Ovary (tissue), 9 donors: Measurements from ENCODE around the gene HCFC1R1. TPM values are rescaled to one million over a fixed set of nuclear protein-coding genes. Genes with fewer than 3 reads are reported as not detected.
"Not testable (repeated sequence)": the region's sequence is repeated elsewhere in the genome, so short reads cannot be mapped to it uniquely, and the experiment has no call there.

Experiments
- DNase-seq, 5 donors: peaks; one replicate each; pipeline ENCODE4 v3.0.0-alpha.2; 2019 to 2020
- H3K27ac ChIP-seq, 2 donors: fragments of 200-600 bp; one replicate each; pipeline versions ENCODE4 v1.5.1 to v1.8.0; 2019 to 2022
- H3K27me3 ChIP-seq: fragments of 200-600 bp; one replicate; pipeline ENCODE4 v1.8.0; 2022
- H3K36me3 ChIP-seq: fragments of 200-600 bp; sonication (generic); one replicate; pipeline ENCODE4 v1.5.1; 2019
- H3K4me1 ChIP-seq: one replicate; pipeline ENCODE4 v1.8.1; 2013; ENCODE audit warnings: mild to moderate bottlenecking, moderate library complexity; ENCODE audit not compliant: insufficient read depth
- H3K4me3 ChIP-seq: fragments of 200-600 bp; sonication (generic); one replicate; pipeline ENCODE4 v1.5.1; 2017
- H3K9me3 ChIP-seq, 2 donors: fragments of 200-600 bp in 1 of 2; sonication (generic) in 1 of 2; one replicate each; pipeline versions ENCODE4 v1.5.1 to v1.8.1; 2013 to 2019; ENCODE audit warnings: mild to moderate bottlenecking in 1 of 2, moderate library complexity in 1 of 2
- EP300 ChIP-seq: sonication (generic); formaldehyde crosslinking; IDR thresholded peaks from one replicate; pipeline ENCODE4 v1.6.1; 2017; ENCODE audit warnings: antibody characterized with exemption
- POLR2A ChIP-seq: fragments of 450-650 bp; IDR thresholded peaks from one replicate; pipeline ENCODE4 v1.6.1; 2017; ENCODE audit warnings: antibody characterized with exemption, mild to moderate bottlenecking, moderate library complexity
- WGBS, 3 donors: extraction: QIAGEN DNeasy Blood & Tissue Kit in 1 of 3; methylation state at CpG; one replicate each; pipeline versions ENCODE4 v1.1.5 to v1.1.7; 2013 to 2017; 5-methylcytosine and 5-hydroxymethylcytosine counted together
- intact Hi-C, 4 donors: fragments of 100-400 bp; cut with DNase I; formaldehyde crosslinking; loops; one replicate each; pipeline versions ENCODE4 v1.11.0 to v1.15.1; 2022 to 2023
- polyA plus RNA-seq, 2 donors: library from polyadenylated mRNA; stranded (reverse); fragments of 200-250 nt in 1 of 2; fragments of 350-450 nt in 1 of 2; fragmentation: Illumina TruSeq in 1 of 2; extraction: RNeasy Lipid Tissue Mini Kit (QIAGEN cat#74804) in 1 of 2; gene quantifications; one replicate each; pipeline ENCODE4 v1.2.3, GENCODE V29; 2013 to 2014
- total RNA-seq, 7 donors: library from RNA; depleted of rRNA in 2 of 7; stranded (reverse); fragments of >200 nt in 2 of 7; fragmentation: NEBNext Ultra II Directional in 3 of 7; extraction: Animal tissue kit (Norgen Biotek cat#: 25700) in 3 of 7; gene quantifications; one replicate each; pipeline versions ENCODE4 v1.1.0 to v1.2.4, GENCODE V29; 2016 to 2023
- TF ChIP-seq, protein P1 (sequence below), 3 donors: fragments of 450-650 bp in 2 of 3; fragments of 200-600 bp in 1 of 3; IDR thresholded peaks; one replicate each; pipeline versions ENCODE4 v1.5.1 to v1.8.0; 2016 to 2022; ENCODE audit warnings: antibody characterized with exemption in 3 of 3, mild to moderate bottlenecking in 1 of 3
- donor health status: DM: no; HTN: no; CAD: no; lungs with moderate emphysema.
- donor health status: DM: no; HTN: no; CAD: no.
- donor health status: Bipolar disorder and iron deficiency.
- donor health status: DM: yes; HTN: yes; CAD: no.
- donor health status: DM: no; HTN: no; CAD: no.
- donor health status: DM: yes; HTN: yes; CAD: no.

HCFC1R1 gene
- total and polyA plus RNA-seq, 9 donors = 15.9 to 82.0 (median 55.1) TPM

DNA sequence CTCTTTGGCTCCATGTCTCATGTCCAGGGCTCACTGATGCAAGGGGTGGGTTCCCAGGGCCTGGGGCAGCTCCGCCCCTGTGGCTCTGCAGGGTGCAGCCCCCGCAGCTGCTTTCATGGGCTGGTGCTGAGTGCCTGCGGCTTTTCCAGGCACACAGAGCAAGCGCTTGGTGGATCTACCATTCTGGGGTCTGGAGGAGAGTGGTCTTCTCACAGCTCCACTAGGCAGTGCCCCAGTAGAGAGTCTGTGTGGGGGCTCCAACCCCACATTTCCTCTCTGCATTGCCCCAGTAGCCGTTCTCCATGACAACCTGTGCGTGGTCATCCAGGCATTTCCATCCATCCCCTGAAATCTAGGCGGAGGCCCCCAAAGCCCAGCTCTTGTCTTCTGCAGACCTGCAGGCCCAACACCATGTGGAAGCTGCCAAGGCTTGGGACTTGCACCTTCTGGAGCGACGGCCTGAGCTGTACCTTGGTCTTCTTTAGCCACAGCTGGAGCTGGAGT lies 46.9 kb upstream of the HCFC1R1 start:
- Histone ChIP-seq H3K27me3 (no peaks in the 10 kb centered on the region), H3K4me1 (peaks cover 2% of the 10 kb centered on the region), H3K36me3 (no peaks in the 10 kb centered on the region), H3K9me3 (no peaks in the 10 kb centered on the region), H3K4me3 (no peak overlapping the region), H3K27ac (no peak overlapping the region)
- 79 to 89% (median 82%) methylated on average over 9 of the region's 9 CpGs for WGBS, 3 donors
- DNase-seq = no peak
- intact Hi-C loops = no loop called here
- TF ChIP-seq EP300 = no peak
- TF ChIP-seq POLR2A = no peak
- TF ChIP-seq, protein P1, sequence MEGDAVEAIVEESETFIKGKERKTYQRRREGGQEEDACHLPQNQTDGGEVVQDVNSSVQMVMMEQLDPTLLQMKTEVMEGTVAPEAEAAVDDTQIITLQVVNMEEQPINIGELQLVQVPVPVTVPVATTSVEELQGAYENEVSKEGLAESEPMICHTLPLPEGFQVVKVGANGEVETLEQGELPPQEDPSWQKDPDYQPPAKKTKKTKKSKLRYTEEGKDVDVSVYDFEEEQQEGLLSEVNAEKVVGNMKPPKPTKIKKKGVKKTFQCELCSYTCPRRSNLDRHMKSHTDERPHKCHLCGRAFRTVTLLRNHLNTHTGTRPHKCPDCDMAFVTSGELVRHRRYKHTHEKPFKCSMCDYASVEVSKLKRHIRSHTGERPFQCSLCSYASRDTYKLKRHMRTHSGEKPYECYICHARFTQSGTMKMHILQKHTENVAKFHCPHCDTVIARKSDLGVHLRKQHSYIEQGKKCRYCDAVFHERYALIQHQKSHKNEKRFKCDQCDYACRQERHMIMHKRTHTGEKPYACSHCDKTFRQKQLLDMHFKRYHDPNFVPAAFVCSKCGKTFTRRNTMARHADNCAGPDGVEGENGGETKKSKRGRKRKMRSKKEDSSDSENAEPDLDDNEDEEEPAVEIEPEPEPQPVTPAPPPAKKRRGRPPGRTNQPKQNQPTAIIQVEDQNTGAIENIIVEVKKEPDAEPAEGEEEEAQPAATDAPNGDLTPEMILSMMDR (IDR thresholded peaks at IDR 0.05) = no peak

- WGBS, 3 donors = 83 to 88% (median 85%) methylated on average over 10 of the region's 11 CpGs
- H3K36me3 ChIP-seq, H3K4me1 ChIP-seq, DNase-seq, H3K9me3 ChIP-seq, intact Hi-C loops, H3K4me3 ChIP-seq, H3K27me3 ChIP-seq, H3K27ac ChIP-seq: not testable (repeated sequence)
These were observed 45.4 kb upstream of the HCFC1R1 start for GRCh38 chr16:3069146-3069545.

- H3K4me1 ChIP-seq = peaks cover 10% of the 10 kb centered on the region
- DNase-seq = no peak
- 59 to 80% (median 64%) methylated on average over 4 of the region's 4 CpGs for WGBS, 3 donors
- H3K27me3 ChIP-seq = no peaks in the 10 kb centered on the region
- H3K4me3 ChIP-seq = no peak overlapping the region
- no peaks in the 10 kb centered on the region for H3K9me3 ChIP-seq
- TF ChIP-seq POLR2A (no peak), EP300 (no peak)
- TF ChIP-seq, protein P1 (IDR thresholded peaks at IDR 0.05) = no peak
- no peaks in the 10 kb centered on the region for H3K36me3 ChIP-seq
- intact Hi-C loops = no loop called here
- H3K27ac ChIP-seq = no peak overlapping the region
These were observed 44.7 kb upstream of the HCFC1R1 start for GRCh38 chr16:3068487-3068886.

- no peak for DNase-seq
- WGBS, 3 donors = 86 to 89% (median 87%) methylated on average over 7 of the region's 7 CpGs
- no peaks in the 10 kb centered on the region for H3K9me3 ChIP-seq
- H3K4me1 ChIP-seq = peaks cover 10% of the 10 kb centered on the region
- no peaks in the 10 kb centered on the region for H3K36me3 ChIP-seq
- intact Hi-C loops = no loop called here
- no peak overlapping the region for H3K4me3 ChIP-seq
- no peaks in the 10 kb centered on the region for H3K27me3 ChIP-seq
- TF ChIP-seq, protein P1 (IDR thresholded peaks at IDR 0.05) = no peak
- no peak for TF ChIP-seq POLR2A
- no peak overlapping the region for H3K27ac ChIP-seq
These were observed 42.7 kb upstream of the HCFC1R1 start for GRCh38 chr16:3066440-3066748.

- H3K27me3 ChIP-seq = no peaks in the 10 kb centered on the region
- 26 to 32% (median 28%) methylated on average over 26 of the region's 26 CpGs for WGBS, 3 donors
- peaks cover 10% of the 10 kb centered on the region for H3K4me1 ChIP-seq
- H3K36me3 ChIP-seq = no peaks in the 10 kb centered on the region
- intact Hi-C loops = no loop called here
- no peaks in the 10 kb centered on the region for H3K9me3 ChIP-seq
- H3K4me3 ChIP-seq = peak overlapping the region; percentile 18
- H3K27ac ChIP-seq = no peak overlapping the region
- DNase-seq = no peak
- no peak for TF ChIP-seq EP300
- TF ChIP-seq, protein P1 (IDR thresholded peaks at IDR 0.05) = no peak
- TF ChIP-seq POLR2A = no peak
These were observed 42.1 kb upstream of the HCFC1R1 start for GRCh38 chr16:3065742-3066439.
